Panc1 (cell line): ENCODE measurements around the gene CPZ. TPM values are rescaled to one million over a fixed set of nuclear protein-coding genes. Genes with fewer than 3 reads are reported as not detected.

Source experiments
- ATAC-seq: fragments of 200-7000 bp; cut with Tn5 transposase; 2 replicates; pipeline ENCODE4 v1.9.1; 2020; ENCODE audit warnings: mild to moderate bottlenecking, moderate library complexity
- BruUV-seq: library from RNA; stranded (reverse); fragments of 400-500 nt; replicated peaks from 2 replicates; lab custom pipeline; 2021; lab: Mats Ljungman, UMichigan
- CTCF ChIA-PET: fragments of 300-600 bp; sonication (Branson Sonifier 250); formaldehyde crosslinking; loops from one replicate; lab custom pipeline; 2022; ENCODE audit warnings: antibody characterized with exemption; lab: Charles Lee
- POLR2A ChIA-PET: fragments of 300-600 bp; sonication (Branson Sonifier 250); formaldehyde crosslinking; loops from one replicate; lab custom pipeline; 2022; ENCODE audit warnings: antibody characterized with exemption; lab: Charles Lee
- DNase-seq: peaks from one replicate; pipeline ENCODE4 v3.0.0-alpha.2; 2010; ENCODE audit warnings: low read depth, low spot score
- H3K27ac ChIP-seq: 2 replicates; pipeline ENCODE4 v1.5.1; 2011; ENCODE audit warnings: mild to moderate bottlenecking, low read length, inconsistent platforms
- H3K27me3 ChIP-seq: fragments of 200-500 bp; sonication (Bioruptor generic); 2 replicates; pipeline ENCODE4 v1.6.0; 2014; ENCODE audit warnings: low read length, inconsistent platforms; ENCODE audit not compliant: control insufficient read depth, insufficient read depth
- H3K36me3 ChIP-seq: fragments of 200-500 bp; sonication (Bioruptor generic); 2 replicates; pipeline ENCODE4 v1.5.1; 2014; ENCODE audit warnings: inconsistent platforms, mild to moderate bottlenecking, low read length, moderate library complexity; ENCODE audit not compliant: control insufficient read depth, insufficient read depth
- H3K4me1 ChIP-seq: 2 replicates; pipeline ENCODE4 v1.5.1; 2011; ENCODE audit warnings: inconsistent platforms, mild to moderate bottlenecking, low read length, moderate library complexity; ENCODE audit not compliant: control insufficient read depth, insufficient read depth
- H3K4me3 ChIP-seq, 2 experiments: 2 replicates each; pipeline ENCODE4 v1.5.1; 2011 to 2012; ENCODE audit warnings: low read depth in 2 of 2, low read length in 2 of 2, mild to moderate bottlenecking in 2 of 2, inconsistent platforms in 1 of 2, moderate library complexity in 1 of 2
- H3K9me3 ChIP-seq: fragments of 200-500 bp; sonication (Bioruptor generic); 2 replicates; pipeline ENCODE4 v1.5.1; 2014; ENCODE audit warnings: low read depth, mild to moderate bottlenecking, inconsistent platforms, low read length, moderate library complexity; ENCODE audit not compliant: control insufficient read depth, insufficient read depth
- POLR2AphosphoS5 ChIP-seq: IDR thresholded peaks from 2 replicates; pipeline ENCODE4 v1.6.1; 2012; ENCODE audit warnings: mild to moderate bottlenecking, low read depth, low read length, moderate library complexity
- SIN3A ChIP-seq: IDR thresholded peaks from 2 replicates; pipeline ENCODE4 v1.6.1; 2012; ENCODE audit warnings: low read depth, mild to moderate bottlenecking, low read length, moderate library complexity, borderline replicate concordance; ENCODE audit not compliant: insufficient read depth
- TCF7L2 ChIP-seq: IDR thresholded peaks from 2 replicates; pipeline ENCODE4 v1.6.1; 2011; ENCODE audit warnings: mild to moderate bottlenecking, low read depth, low read length, inconsistent platforms
- in situ Hi-C: cut with HindIII; loops from 2 replicates; pipeline ENCODE4 v1.10.0; 2016; ENCODE audit warnings: low sequenced_read_pairs, low pct_unique_long_range_greater_than_20kb
- intact Hi-C: fragments of 100-400 bp; cut with micrococcal nuclease; formaldehyde crosslinking; loops from one replicate; pipeline ENCODE4 v1.10.0; 2022; ENCODE audit not compliant: unreplicated experiment
- total RNA-seq: library from RNA; stranded (reverse); gene quantifications from one replicate; pipeline ENCODE4 v1.2.1, GENCODE V29; 2021; ENCODE audit not compliant: unreplicated experiment
- TF ChIP-seq, protein P1 (sequence below), 2 experiments: IDR thresholded peaks; 2 replicates each; pipeline ENCODE4 v1.6.1; 2011 to 2012; ENCODE audit warnings: low read depth in 2 of 2, control low read depth in 1 of 2, low read length in 1 of 2, mild to moderate bottlenecking in 1 of 2, moderate library complexity in 1 of 2; ENCODE audit not compliant: insufficient read depth in 1 of 2
- TF ChIP-seq, protein P2 (sequence below): fragments of 450-650 bp; IDR thresholded peaks from 2 replicates; pipeline ENCODE4 v1.5.1; 2017; ENCODE audit warnings: mild to moderate bottlenecking

Gene CPZ
- total RNA-seq, 1 experiment from 2014 or later = 0.15 TPM

DNA sequence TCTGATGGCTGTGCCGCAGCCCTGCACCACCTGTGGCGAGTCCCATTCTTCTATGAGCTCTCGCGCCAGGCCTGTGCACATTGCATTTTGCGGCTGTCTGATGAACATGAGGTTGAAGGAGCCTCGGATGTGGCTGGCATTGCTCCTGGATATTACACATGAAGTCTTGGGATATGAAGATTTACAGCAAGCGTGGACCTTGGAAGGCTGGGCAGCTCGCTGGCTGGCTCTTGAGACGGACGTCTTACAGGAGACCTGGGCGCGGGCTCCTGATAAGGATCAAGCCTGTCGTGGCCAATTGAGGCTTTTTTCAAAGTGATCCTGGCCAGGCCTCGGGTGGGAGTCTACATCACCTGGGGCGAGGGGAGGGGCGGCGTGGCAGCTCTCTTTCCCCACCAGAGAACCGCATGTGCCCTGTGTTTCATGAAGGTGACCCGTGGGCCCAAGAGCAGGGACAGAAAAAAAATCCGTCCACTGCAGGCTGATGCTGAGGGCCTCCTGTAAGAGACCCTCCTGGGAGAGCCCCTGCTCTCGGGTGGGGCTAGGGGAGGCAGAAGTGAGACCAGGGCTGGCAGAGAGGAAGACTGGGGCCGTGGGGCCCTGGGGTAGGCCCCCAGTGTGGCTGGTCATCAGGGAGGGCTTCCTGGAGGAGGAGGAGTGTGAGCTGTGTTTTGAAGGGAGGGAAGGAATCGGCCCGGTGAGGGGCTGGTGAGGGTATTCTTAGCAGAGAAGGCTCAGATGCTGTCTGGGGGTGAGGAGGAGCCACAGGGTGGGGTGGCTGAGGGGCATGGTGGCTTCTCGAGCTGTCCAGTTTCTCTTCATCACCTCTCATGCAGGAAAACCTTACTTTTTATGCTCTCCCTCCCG is 23.6 kb downstream of the CPZ start:
- no peak overlapping the region for H3K4me3 ChIP-seq
- POLR2A ChIA-PET = no interaction called here
- no peak overlapping the region for H3K27ac ChIP-seq
- CTCF ChIA-PET = no interaction called here
- DNase-seq (no peak), ATAC-seq (no peak)
- in situ Hi-C loops (no loop called here), intact Hi-C loops (no loop called here)
- H3K4me1 ChIP-seq = no peaks in the 10 kb centered on the region
- TF ChIP-seq SIN3A (no peak), TCF7L2 (no peak), POLR2AphosphoS5 (no peak)
- TF ChIP-seq, protein P1, sequence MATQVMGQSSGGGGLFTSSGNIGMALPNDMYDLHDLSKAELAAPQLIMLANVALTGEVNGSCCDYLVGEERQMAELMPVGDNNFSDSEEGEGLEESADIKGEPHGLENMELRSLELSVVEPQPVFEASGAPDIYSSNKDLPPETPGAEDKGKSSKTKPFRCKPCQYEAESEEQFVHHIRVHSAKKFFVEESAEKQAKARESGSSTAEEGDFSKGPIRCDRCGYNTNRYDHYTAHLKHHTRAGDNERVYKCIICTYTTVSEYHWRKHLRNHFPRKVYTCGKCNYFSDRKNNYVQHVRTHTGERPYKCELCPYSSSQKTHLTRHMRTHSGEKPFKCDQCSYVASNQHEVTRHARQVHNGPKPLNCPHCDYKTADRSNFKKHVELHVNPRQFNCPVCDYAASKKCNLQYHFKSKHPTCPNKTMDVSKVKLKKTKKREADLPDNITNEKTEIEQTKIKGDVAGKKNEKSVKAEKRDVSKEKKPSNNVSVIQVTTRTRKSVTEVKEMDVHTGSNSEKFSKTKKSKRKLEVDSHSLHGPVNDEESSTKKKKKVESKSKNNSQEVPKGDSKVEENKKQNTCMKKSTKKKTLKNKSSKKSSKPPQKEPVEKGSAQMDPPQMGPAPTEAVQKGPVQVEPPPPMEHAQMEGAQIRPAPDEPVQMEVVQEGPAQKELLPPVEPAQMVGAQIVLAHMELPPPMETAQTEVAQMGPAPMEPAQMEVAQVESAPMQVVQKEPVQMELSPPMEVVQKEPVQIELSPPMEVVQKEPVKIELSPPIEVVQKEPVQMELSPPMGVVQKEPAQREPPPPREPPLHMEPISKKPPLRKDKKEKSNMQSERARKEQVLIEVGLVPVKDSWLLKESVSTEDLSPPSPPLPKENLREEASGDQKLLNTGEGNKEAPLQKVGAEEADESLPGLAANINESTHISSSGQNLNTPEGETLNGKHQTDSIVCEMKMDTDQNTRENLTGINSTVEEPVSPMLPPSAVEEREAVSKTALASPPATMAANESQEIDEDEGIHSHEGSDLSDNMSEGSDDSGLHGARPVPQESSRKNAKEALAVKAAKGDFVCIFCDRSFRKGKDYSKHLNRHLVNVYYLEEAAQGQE (IDR thresholded peaks at IDR 0.05; ENCODE audit: insufficient read depth in 1 of 2, low read depth in 2 of 2, low read length in 1 of 2) = no peak
- TF ChIP-seq, protein P2, sequence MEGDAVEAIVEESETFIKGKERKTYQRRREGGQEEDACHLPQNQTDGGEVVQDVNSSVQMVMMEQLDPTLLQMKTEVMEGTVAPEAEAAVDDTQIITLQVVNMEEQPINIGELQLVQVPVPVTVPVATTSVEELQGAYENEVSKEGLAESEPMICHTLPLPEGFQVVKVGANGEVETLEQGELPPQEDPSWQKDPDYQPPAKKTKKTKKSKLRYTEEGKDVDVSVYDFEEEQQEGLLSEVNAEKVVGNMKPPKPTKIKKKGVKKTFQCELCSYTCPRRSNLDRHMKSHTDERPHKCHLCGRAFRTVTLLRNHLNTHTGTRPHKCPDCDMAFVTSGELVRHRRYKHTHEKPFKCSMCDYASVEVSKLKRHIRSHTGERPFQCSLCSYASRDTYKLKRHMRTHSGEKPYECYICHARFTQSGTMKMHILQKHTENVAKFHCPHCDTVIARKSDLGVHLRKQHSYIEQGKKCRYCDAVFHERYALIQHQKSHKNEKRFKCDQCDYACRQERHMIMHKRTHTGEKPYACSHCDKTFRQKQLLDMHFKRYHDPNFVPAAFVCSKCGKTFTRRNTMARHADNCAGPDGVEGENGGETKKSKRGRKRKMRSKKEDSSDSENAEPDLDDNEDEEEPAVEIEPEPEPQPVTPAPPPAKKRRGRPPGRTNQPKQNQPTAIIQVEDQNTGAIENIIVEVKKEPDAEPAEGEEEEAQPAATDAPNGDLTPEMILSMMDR = no peak
- H3K9me3 ChIP-seq = no peaks in the 10 kb centered on the region
- BruUV-seq = no TSS peak
- no peaks in the 10 kb centered on the region for H3K27me3 ChIP-seq
- no peaks in the 10 kb centered on the region for H3K36me3 ChIP-seq

DNA sequence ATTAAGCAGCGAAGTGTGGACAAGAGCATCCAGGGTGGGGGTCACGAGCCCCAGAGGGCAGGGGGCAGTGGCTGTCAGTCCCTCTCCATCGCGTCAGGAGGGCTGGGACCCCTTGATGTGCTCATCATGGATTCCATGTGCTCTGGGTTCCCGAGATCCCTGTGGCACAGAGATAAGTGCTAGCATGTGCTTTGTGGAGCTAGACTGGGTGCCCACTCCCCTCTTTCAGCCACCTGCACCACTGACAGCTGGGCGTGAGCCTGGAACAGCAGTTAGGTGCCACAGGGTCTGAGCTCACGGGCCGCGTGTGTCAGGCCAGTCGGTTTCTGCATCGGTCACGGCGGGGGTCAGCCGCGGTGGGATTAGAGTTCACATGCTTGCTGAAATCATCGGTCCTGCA is 24.3 kb downstream of the CPZ start:
- POLR2A ChIA-PET = no interaction called here
- TF ChIP-seq, protein P1 (IDR thresholded peaks at IDR 0.05; ENCODE audit: insufficient read depth in 1 of 2, low read depth in 2 of 2, low read length in 1 of 2) = no peak
- no peak for TF ChIP-seq TCF7L2
- TF ChIP-seq SIN3A = no peak
- TF ChIP-seq, protein P2 = no peak
- TF ChIP-seq POLR2AphosphoS5 = no peak
- in situ Hi-C loops = no loop called here
- ATAC-seq (no peak), DNase-seq (no peak)
- Histone ChIP-seq H3K27me3 (no peaks in the 10 kb centered on the region), H3K36me3 (no peaks in the 10 kb centered on the region), H3K27ac (no peak overlapping the region), H3K9me3 (no peaks in the 10 kb centered on the region), H3K4me3 (no peak overlapping the region), H3K4me1 (no peaks in the 10 kb centered on the region)
- no TSS peak for BruUV-seq
- intact Hi-C loops = no loop called here
- CTCF ChIA-PET = no interaction called here
